GM12892 (cell line): ENCODE results near the gene KIAA0040.

Source experiments
- DNase-seq: peaks from one replicate; pipeline ENCODE4 v3.0.0; 2011; ENCODE audit not compliant: insufficient read length
- FAIRE-seq: peaks from 2 replicates; lab custom pipeline; 2011; peaks lifted over from hg19 to GRCh38; lab: Jason Lieb, UNC
- POLR2A ChIP-seq: IDR thresholded peaks from 2 replicates; pipeline ENCODE4 v1.6.1; 2011; ENCODE audit warnings: low read depth, low read length, control low read depth
- POLR2AphosphoS5 ChIP-seq: IDR thresholded peaks from 2 replicates; pipeline ENCODE4 v1.6.1; 2011; ENCODE audit warnings: low read depth, low read length, control low read depth
- TAF1 ChIP-seq: IDR thresholded peaks from 2 replicates; pipeline ENCODE4 v1.6.1; 2011; ENCODE audit warnings: low read depth, mild to moderate bottlenecking, control low read depth, low read length, borderline replicate concordance

Gene KIAA0040

DNA sequence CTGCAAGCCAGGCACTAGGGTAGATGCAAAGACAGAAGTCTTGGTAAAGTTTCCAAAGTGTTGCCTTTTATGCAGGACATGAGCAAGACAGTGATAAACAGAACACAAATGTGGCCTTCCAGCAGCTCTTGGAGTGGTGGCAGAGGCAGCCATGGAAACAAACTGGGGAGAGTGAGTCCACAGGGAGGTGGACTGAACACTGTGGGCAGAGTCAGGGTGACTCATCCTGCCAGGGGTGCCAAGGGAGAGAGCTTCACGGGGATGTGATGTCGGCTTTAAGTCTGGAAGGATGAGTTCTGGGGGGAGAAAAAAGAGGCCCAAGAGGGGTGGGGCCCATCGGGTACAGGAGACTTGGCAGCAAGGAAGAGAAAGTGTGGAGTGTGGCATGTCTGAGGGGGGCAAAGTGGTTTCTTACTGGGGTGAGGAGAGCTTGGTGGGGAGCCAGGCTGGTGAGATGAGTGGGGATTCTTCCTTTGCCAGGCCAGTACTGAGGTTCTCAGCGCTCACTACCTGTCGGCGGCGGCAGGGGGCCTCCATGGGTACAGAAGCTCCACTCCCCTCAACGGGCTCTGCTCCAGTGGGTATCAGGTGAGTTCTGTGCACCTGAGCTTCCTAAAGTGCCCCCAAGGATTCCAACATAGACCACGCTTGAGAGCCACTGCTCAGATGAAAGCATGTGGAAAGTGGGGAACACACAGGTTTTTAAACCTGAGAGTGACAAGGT is 41.8 kb downstream of the KIAA0040 start:
- DNase-seq (no peak), FAIRE-seq (no peak)
- no peak for TF ChIP-seq POLR2A
- TF ChIP-seq TAF1: no peak
- no peak for TF ChIP-seq POLR2AphosphoS5

DNA sequence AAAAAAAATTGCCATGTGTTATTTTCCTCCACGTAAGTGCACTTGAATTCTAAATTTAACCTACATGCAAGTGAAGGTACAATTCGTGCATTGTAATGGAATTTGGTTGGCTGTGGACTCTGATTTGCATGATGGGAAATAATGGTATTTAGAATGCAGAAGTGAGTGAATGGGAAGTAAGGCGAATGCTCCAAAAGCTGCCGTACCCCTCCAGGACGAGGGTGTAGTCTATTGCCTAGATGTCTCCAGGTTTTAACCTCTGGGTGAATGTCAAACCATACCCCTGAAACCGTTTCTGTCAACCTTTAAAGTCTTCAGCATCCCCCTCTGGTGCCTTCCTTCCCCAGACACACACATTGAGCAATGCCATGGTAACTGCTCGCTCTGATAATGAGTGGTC is 44.5 kb downstream of the KIAA0040 start:
- FAIRE-seq (no peak), DNase-seq (no peak)
- TF ChIP-seq POLR2A (no peak), TAF1 (no peak), POLR2AphosphoS5 (no peak)

DNA sequence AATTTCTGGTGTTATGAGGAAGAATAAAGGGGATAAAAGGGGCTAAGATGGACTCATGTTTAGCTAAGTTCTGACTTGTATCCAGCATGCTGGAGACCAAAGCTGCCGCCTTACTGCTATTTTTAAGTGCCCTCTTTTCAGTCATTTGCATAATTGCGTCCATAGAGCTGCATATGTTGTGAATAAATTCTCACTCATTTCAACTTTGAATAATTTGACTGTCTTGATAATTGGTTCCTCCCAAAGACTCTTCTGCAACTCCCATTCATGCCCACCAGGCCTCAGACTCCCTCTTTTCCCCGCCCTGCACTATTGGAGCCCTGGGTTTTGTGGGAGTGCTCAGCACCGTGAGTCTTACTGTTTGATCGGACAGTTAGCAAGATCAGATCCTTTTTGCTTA is 45.0 kb downstream of the KIAA0040 start:
- TF ChIP-seq POLR2A: no peak
- TF ChIP-seq TAF1: no peak
- TF ChIP-seq POLR2AphosphoS5: no peak
- FAIRE-seq: no peak
- DNase-seq: no peak

DNA sequence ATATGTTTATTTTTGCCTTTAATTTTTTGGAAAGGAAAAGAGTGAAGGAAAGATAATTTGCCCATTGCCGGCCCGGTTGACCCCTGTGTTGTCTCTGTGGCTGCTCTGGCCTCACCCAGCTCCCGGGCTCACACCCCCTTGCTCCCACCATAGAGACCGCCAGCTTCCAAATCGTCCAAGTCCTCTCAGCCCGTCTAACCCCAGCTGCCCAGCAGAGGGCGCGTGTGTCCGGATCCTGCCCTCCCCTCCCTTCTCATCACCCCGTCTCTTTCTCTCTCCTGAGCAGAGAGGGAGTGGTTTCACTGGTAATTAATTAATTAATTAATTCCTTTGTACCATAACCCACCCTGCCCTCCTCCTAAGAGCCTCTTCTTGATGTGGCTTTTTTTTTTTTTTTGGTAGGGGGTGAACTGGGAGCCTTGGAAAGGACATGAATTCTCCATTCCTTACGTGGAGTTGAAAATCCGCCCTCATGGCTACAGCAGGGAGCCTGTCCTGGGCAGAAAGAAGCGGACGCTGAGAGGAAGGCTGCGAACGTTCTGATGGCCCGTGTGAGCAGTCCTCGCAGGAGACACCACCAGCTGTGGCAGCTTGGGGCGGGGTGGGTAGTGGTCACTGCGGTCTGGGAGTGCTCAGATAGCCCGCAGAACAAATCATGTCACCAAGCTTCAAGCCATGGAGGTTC is 45.9 kb downstream of the KIAA0040 start:
- FAIRE-seq (peak; percentile 76), DNase-seq (peak; percentile 59)
- TF ChIP-seq POLR2A: no peak

DNA sequence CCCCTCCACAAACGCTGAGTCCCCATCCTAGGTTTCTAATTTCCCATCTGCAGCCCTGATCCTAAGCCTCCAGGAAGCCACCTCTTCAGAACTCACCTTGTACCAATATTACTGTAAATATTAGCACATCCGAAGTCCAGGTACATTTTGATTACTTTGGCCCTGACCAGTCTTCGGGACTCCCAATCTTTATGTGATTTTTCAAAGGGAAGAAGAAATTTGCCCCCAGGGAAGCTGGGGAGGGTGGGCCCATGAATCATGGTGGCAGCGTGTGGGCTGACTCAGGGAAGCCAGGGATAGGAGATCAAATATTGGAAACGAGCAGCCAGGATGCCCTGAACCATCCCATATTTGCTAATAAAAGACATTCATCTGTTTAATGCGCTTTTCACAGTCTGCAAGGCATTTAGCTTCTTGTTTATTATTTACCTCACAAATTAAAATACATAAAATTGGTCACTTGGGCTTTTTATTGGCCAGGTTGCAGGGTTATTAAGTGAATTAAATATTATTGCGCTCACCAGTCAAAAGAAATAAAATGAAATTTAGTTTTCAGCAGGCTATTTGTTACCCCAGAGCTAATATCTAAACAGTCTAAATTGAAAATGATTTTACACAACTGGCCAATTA is 46.6 kb downstream of the KIAA0040 start:
- DNase-seq: no peak
- no peak for FAIRE-seq
- TF ChIP-seq POLR2A (no peak), POLR2AphosphoS5 (no peak), TAF1 (no peak)

DNA sequence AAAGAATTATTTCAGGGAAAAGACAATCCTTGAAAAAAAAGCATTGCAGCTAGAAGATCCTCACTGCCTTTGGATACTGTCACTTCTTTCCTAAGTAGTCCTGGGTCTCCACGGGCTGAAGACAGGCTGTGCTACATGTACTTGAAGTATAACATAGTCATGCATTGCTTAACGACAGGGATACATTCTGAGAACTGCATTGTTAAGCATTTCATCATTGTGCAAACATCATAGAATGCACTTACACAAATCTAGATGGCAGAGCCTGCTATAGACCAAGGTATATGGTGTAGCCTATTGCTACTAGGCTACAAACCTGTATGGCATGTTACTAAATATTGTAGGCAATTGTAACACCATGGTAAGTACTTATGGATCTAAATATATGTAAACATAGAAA is 54.0 kb downstream of the KIAA0040 start:
- TF ChIP-seq TAF1 (no peak), POLR2AphosphoS5 (no peak), POLR2A (no peak)
- DNase-seq: no peak
- no peak for FAIRE-seq

DNA sequence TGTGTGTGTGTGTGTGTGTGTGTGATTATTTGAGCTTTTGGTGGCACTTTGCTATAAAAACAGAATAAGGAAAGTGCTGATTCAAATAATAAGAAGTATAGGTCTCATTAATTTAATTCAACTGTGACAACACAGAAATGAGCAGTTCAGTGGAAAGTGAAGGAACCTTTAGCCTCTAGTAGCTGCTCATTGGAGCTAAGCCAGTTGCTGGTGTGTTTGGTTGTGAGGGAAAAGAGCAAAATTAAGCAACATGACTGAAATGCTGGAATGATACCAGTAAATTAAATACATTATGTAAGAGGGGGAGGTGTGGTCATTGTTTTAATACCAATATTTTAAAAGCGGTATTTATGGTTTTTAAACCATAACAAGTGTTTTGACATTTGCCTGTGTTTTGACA is 55.2 kb downstream of the KIAA0040 start:
- no peak for DNase-seq
- FAIRE-seq: no peak
- TF ChIP-seq POLR2AphosphoS5 (no peak), POLR2A (no peak), TAF1 (no peak)

DNA sequence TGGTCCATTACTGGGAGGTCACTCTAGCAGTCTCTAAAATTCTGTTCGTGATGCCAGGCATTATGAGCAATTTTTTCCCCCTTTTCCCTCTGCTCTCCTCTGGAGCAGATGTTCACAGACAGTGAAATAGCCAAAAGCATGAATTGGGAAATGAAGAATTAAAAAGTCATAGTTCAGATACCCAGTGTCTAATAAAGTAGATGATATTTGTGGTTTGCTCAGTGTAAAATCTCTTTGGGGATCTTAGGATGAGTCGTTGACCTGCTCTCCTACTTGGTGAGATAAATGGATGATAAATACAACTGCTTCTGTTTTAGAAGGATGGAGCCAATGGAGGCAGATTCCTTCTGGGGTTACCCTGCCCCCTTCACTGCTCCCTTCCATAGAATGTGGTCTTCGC is 56.3 kb downstream of the KIAA0040 start:
- no peak for FAIRE-seq
- TF ChIP-seq TAF1 (no peak), POLR2A (no peak), POLR2AphosphoS5 (no peak)
- DNase-seq: no peak

DNA sequence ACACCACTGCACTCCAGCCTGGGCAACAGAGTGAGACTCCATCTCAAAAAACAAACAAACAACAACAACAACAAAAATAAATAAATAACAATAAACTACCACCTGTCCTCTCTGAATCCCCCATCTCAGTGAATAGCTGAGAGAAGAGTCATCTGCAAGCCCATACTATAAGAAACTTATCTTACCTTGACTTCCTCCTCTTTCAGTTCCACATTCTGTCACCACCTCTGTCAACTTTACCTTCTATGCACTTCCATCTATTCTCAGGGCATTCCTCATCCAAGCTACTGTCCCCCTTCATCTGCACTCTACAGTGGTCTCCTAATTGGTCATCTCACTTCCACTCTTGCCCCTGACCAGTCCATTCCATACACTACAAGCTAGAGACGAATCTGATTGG is 58.1 kb downstream of the KIAA0040 start:
- TF ChIP-seq TAF1 (no peak), POLR2AphosphoS5 (no peak), POLR2A (no peak)
- FAIRE-seq (no peak), DNase-seq (no peak)

DNA sequence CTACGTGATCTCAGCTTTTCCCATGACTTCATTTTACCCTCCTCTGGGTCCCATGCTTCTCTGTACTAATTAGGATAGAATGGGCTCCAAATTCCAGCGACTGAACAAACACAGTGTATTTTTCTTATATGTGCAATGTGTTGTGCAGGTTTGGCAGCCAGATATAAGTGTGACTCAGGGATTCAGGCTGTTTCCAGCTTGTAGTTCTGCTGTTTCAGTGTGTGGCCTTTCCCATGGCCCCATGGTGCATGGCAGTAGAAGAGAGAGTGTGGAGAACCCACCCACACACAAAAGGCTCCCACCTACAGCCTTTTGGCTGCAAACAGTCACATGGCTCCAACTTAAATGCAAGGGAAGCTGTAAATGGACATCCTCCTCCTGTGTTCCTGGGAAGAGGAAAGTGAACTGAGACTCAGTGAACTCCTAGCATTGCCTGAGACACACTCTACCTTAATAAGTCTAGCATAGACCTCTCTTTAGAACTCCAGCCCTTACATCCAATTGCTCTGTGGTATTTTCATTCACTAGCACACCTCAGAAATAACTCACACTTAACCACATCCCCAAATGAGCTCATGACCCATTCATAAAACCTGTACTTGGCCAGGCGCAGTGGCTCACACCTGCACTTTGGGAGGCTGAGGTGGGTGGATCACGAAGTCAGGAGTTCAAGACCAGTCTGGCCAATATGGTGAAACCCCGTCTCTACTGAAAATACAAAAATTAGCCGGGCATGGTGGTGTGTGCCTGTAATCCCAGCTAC is 58.7 kb downstream of the KIAA0040 start:
- FAIRE-seq (no peak), DNase-seq (no peak)
- no peak for TF ChIP-seq POLR2AphosphoS5
- no peak for TF ChIP-seq POLR2A
- TF ChIP-seq TAF1: no peak

DNA sequence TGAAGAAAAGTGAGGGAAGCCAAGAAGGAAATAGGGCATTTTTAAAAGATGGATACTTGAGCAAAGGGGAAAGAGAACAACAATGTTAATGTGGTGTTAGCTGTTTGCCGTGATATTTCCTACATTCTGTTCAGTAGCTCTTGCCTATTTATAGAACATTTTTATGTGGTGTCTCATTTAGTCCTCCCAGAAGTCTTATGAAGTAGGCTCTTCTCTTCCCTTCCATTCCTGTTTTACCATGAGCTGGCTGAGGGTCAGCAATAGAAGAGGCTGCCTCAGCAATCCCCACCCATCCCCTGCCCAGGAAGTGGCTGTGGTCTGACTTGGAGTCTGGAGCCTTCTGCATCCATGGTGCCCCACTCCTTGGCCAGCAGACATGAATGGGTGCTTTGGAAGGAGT is 60.1 kb downstream of the KIAA0040 start:
- FAIRE-seq (peak; percentile 38), DNase-seq (no peak)
- no peak for TF ChIP-seq TAF1
- TF ChIP-seq POLR2A: no peak
- TF ChIP-seq POLR2AphosphoS5: no peak

DNA sequence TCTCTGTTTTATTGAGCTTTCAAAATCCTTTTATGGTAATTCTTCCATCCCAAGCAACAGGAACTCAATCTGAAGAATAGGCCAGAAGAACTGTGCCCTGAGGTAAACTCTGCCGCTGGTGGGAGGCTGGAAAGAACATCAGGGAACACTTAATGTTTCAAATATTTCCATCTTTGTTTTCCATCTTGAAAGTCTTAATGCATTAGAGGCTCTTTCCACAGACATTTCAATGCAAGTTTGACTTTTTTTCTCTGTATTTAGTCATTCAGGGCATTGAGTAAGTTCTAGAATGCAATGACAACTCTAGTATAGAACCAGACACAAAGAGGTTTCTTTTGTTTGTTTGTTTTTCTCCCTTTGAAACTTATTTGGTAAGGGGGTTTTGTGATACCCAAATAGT is 61.5 kb downstream of the KIAA0040 start:
- no peak for FAIRE-seq
- DNase-seq: no peak
- no peak for TF ChIP-seq POLR2AphosphoS5
- no peak for TF ChIP-seq TAF1
- TF ChIP-seq POLR2A: no peak

DNA sequence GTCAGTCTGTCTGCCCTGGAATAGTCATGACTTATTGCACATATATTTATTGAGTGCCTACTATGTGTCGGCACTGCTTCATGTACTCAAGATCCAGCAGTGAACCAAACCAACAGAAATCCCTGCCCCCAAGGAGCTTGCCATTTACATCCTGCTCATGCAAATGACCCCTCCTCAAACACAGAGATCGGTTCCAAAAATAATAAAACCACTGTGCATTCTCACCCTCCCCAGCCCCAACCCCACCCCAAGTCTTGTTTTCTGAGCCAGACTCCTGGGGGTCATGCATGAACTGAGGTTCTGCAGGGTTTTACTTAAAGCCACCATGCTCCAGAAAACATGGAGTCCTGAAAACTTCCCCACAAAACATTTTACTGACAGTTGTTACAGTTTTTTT is 61.9 kb downstream of the KIAA0040 start:
- no peak for DNase-seq
- TF ChIP-seq POLR2AphosphoS5 (no peak), TAF1 (no peak), POLR2A (no peak)
- peak; percentile 85 for FAIRE-seq
